K562 (cell line): ENCODE results near the gene ARHGAP26. TPM values are rescaled to one million over a fixed set of nuclear protein-coding genes. Genes with fewer than 3 reads are reported as not detected.

Experiments used
- ATAC-seq: fragments of 200-7000 bp; cut with Tn5 transposase; 3 replicates; pipeline ENCODE4 v1.9.1; 2020; ENCODE audit warnings: moderate library complexity
- BruUV-seq: library from RNA; stranded (reverse); fragments of 400-500 nt; replicated peaks from 2 replicates; lab custom pipeline; 2021; lab: Mats Ljungman, UMichigan
- CTCF ChIA-PET: fragments of 300-600 bp; formaldehyde crosslinking; extraction: SDS; loops from one replicate; lab custom pipeline; 2021; ENCODE audit warnings: low intra/inter-chr PET ratio; lab: Yijun Ruan, JAX
- POLR2A ChIA-PET: fragments of 300-600, 350-650 bp; sonication (Branson Sonifier 250); formaldehyde crosslinking; extraction: SDS; loops from one replicate; lab custom pipeline; 2021; ENCODE audit warnings: antibody characterized with exemption, inconsistent platforms; lab: Yijun Ruan, JAX
- DNase-seq, 4 experiments: peaks; one replicate each; pipeline versions ENCODE4 v3.0.0 to v3.0.0-alpha.2; 2011 to 2018; ENCODE audit warnings: low spot score in 3 of 4, mixed read lengths in 3 of 4; ENCODE audit errors: extremely low read depth in 1 of 4
- FAIRE-seq: peaks from 2 replicates; lab custom pipeline; 2011; peaks lifted over from hg19 to GRCh38; lab: Jason Lieb, UNC
- H2AFZ ChIP-seq: 2 replicates; pipeline ENCODE4 v1.6.0; 2011; ENCODE audit warnings: low read depth, low read length, control low read depth, inconsistent platforms
- H3K27ac ChIP-seq: fragments of 200-600 bp; 3 replicates; pipeline ENCODE4 v1.8.0; 2011; ENCODE audit warnings: low read depth, mild to moderate bottlenecking, control low read depth, inconsistent platforms, low read length, moderate library complexity, mixed read lengths; ENCODE audit errors: extremely low read depth
- H3K27me3 ChIP-seq, 2 experiments: fragments of 300-600 bp in 1 of 2; 2 replicates in 1 of 2; 3 replicates in 1 of 2; pipeline versions ENCODE4 v1.6.0 to v1.8.0; 2011; ENCODE audit warnings: inconsistent platforms in 2 of 2, low read length in 2 of 2, mild to moderate bottlenecking in 1 of 2, mixed read lengths in 1 of 2, moderate library complexity in 1 of 2; ENCODE audit not compliant: control insufficient read depth in 2 of 2, insufficient read depth in 2 of 2
- H3K36me3 ChIP-seq: fragments of 300-600 bp; 3 replicates; pipeline ENCODE4 v1.8.0; 2011; ENCODE audit warnings: mild to moderate bottlenecking, low read length, inconsistent platforms; ENCODE audit not compliant: control insufficient read depth, insufficient read depth
- H3K4me1 ChIP-seq, 2 experiments: fragments of 200-600 bp in 1 of 2; replicated peaks in 1 of 2; 2 replicates in 1 of 2; 3 replicates in 1 of 2; pipeline versions ENCODE4 v1.5.1 to v1.8.0; 2011; ENCODE audit warnings: inconsistent platforms in 2 of 2, low read length in 2 of 2, mild to moderate bottlenecking in 1 of 2, mixed read lengths in 1 of 2, moderate library complexity in 1 of 2; ENCODE audit not compliant: control insufficient read depth in 2 of 2, insufficient read depth in 2 of 2
- H3K4me2 ChIP-seq: 2 replicates; pipeline ENCODE4 v1.6.1; 2011; ENCODE audit warnings: low read length, control low read depth, inconsistent platforms, mixed read lengths; ENCODE audit not compliant: insufficient read depth
- H3K4me3 ChIP-seq: fragments of 200-600 bp; sonication (generic), shearing (Covaris generic); 2 replicates; pipeline ENCODE4 v1.5.1; 2016; ENCODE audit warnings: control low read depth, inconsistent platforms
- H3K79me2 ChIP-seq: fragments of 200-600 bp; 3 replicates; pipeline ENCODE4 v1.8.0; 2011; ENCODE audit warnings: low read length, inconsistent platforms; ENCODE audit not compliant: control insufficient read depth, insufficient read depth
- H3K9ac ChIP-seq, 2 experiments: 2 replicates each; pipeline versions ENCODE4 v1.6.0 to v1.6.1; 2011; ENCODE audit warnings: low read depth in 2 of 2, low read length in 2 of 2, control low read depth in 1 of 2, inconsistent platforms in 1 of 2, mild to moderate bottlenecking in 1 of 2, mixed read lengths in 1 of 2; ENCODE audit not compliant: insufficient read depth in 1 of 2
- H3K9me1 ChIP-seq: one replicate; pipeline ENCODE4 v1.6.0; 2011; ENCODE audit warnings: inconsistent platforms, mild to moderate bottlenecking, low read length, moderate library complexity; ENCODE audit not compliant: control insufficient read depth, insufficient read depth
- H3K9me3 ChIP-seq: replicated peaks from 2 replicates; pipeline ENCODE4 v1.5.1; 2011; ENCODE audit warnings: low read depth, low read length, inconsistent platforms; ENCODE audit not compliant: control insufficient read depth, insufficient read depth
- H4K20me1 ChIP-seq: replicated peaks from 2 replicates; pipeline ENCODE4 v1.6.1; 2011; ENCODE audit warnings: low read length, inconsistent platforms, mixed read lengths; ENCODE audit not compliant: control insufficient read depth, insufficient read depth
- FOSL1 ChIP-seq: fragments of 200-800 bp; sonication (Bioruptor generic); conservative IDR thresholded peaks from 2 replicates; pipeline ENCODE4 v1.6.1; 2016; ENCODE audit warnings: missing genetic modification characterization, missing compliant biosample characterization
- HDAC3 ChIP-seq: fragments of 450-650 bp; IDR thresholded peaks from 2 replicates; pipeline ENCODE4 v1.6.1; 2018; ENCODE audit warnings: borderline replicate concordance, mild to moderate bottlenecking, moderate library complexity; ENCODE audit not compliant: partially characterized antibody
- HNRNPH1 ChIP-seq: fragments of 200-400 bp; formaldehyde crosslinking; optimal IDR thresholded peaks from 2 replicates; pipeline ENCODE3; 2017; ENCODE audit warnings: low read depth, mild to moderate bottlenecking, low read length, moderate library complexity
- IRF1 ChIP-seq: sonication (generic); formaldehyde crosslinking; IDR thresholded peaks from 2 replicates; pipeline ENCODE4 v1.8.0; 2022; ENCODE audit warnings: missing genetic modification reagents, mild to moderate bottlenecking, borderline replicate concordance
- KLF16 ChIP-seq: IDR thresholded peaks from 2 replicates; pipeline ENCODE4 v1.6.1; 2016; ENCODE audit warnings: antibody characterized with exemption
- NCOR1 ChIP-seq: fragments of 450-650 bp; IDR thresholded peaks from 2 replicates; pipeline ENCODE4 v1.6.1; 2016; ENCODE audit warnings: mild to moderate bottlenecking, moderate library complexity
- WGBS: fragments of 100-300 bp; shearing (Covaris generic); methylation state at CpG from one replicate; pipeline ENCODE4 v1.1.6; 2016; ENCODE audit warnings: low coverage, mixed read lengths; ENCODE audit not compliant: insufficient coverage; ENCODE audit errors: missing lambda C conversion rate; 5-methylcytosine and 5-hydroxymethylcytosine counted together
- in situ Hi-C: fragments of 300-500 bp; cut with MboI; formaldehyde crosslinking; loops from 4 replicates; pipeline ENCODE4 v1.15.0; 2018; ENCODE audit warnings: inconsistent platforms, mixed read lengths
- intact Hi-C: fragments of 100-400 bp; cut with micrococcal nuclease; formaldehyde crosslinking; loops from 2 replicates; pipeline ENCODE4 v1.14.2; 2022
- polyA plus RNA-seq, 8 experiments: library from polyadenylated mRNA; depleted of rRNA in 4 of 8; stranded (reverse) in 5 of 8; unstranded in 3 of 8; fragments of >200 nt; fragmentation: Nextera tagmentation in 2 of 8; fragmentation: Illumina TruSeq in 1 of 8; extraction: Ambion mirVana in 2 of 8; extraction: Trizol in 1 of 8; gene quantifications; 2 replicates each; pipeline versions ENCODE4 v1.2.1 to v1.2.3, GENCODE V29; 2011 to 2014; ENCODE audit warnings: inconsistent platforms in 1 of 8, missing spikeins in 1 of 8
- total RNA-seq, 7 experiments: library from RNA; depleted of rRNA in 6 of 7; stranded (reverse); fragments of >200 nt in 6 of 7; fragmentation: Illumina TruSeq in 2 of 7; extraction: Trizol in 2 of 7; gene quantifications; 2 replicates each; pipeline versions ENCODE4 v1.2.1 to v1.2.3, GENCODE V29; 2011 to 2021; ENCODE audit warnings: low replicate concordance in 1 of 7
- TF ChIP-seq, protein P1 (sequence below): sonication (generic); formaldehyde crosslinking; IDR thresholded peaks from 2 replicates; pipeline ENCODE4 v1.8.1; 2022; ENCODE audit warnings: missing genetic modification reagents

ARHGAP26 gene
- total and polyA plus RNA-seq, 9 of the 15 experiments (the other 6 are each of a cell fraction or from before 2014, with no cell fraction given) = 0.13 to 1.1 (median 0.55) TPM

DNA sequence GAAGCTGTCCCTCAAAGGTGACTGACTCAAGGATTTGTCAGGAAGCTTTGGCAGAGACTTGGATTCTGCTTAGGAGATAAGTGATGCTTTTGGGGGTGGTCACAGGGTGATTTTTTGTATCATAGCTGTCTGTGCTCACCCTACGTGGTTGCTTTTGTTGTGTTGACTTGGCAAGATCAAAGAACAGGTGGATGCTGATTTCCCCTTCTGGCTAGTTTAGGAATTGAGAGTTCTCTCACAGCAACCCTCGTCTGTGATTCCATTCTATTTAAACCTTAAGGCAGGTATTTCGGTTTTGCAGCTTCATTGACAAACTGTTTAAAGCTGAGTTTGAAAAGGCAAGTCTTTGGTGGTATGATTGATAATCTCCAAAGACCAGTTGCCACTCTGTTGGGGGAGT lies 27.2 kb downstream of the ARHGAP26 start:
- Histone ChIP-seq H3K79me2 (no peaks in the 10 kb centered on the region), H3K9ac (no peak overlapping the region), H4K20me1 (no peaks in the 10 kb centered on the region), H3K9me1 (no peaks in the 10 kb centered on the region), H3K36me3 (no peaks in the 10 kb centered on the region), H3K4me3 (no peak overlapping the region)
- CTCF ChIA-PET = no interaction called here
- intact Hi-C loops (no loop called here), in situ Hi-C loops (no loop called here)
- POLR2A ChIA-PET = no interaction called here
- WGBS = 0% methylated on average over 3 of the region's 3 CpGs
- BruUV-seq = no TSS peak
- no peak for FAIRE-seq
- TF ChIP-seq FOSL1 (tag) (no peak), NCOR1 (no peak), HDAC3 (no peak), IRF1 (no peak), HNRNPH1 (no peak), KLF16 (no peak)
- TF ChIP-seq, protein P1, sequence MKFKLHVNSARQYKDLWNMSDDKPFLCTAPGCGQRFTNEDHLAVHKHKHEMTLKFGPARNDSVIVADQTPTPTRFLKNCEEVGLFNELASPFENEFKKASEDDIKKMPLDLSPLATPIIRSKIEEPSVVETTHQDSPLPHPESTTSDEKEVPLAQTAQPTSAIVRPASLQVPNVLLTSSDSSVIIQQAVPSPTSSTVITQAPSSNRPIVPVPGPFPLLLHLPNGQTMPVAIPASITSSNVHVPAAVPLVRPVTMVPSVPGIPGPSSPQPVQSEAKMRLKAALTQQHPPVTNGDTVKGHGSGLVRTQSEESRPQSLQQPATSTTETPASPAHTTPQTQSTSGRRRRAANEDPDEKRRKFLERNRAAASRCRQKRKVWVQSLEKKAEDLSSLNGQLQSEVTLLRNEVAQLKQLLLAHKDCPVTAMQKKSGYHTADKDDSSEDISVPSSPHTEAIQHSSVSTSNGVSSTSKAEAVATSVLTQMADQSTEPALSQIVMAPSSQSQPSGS (CRISPR knock-in tag) = no peak
- TF ChIP-seq, all 486 proteins: peak for 0
- no peak for ATAC-seq
- Histone ChIP-seq H3K4me1 (no peaks in the 10 kb centered on the region), H3K27me3 (peaks cover 14 to 15% of the 10 kb centered on the region in 2 experiments; a peak in 4 of 5 replicates), H3K27ac (no peak overlapping the region), H3K9me3 (no peaks in the 10 kb centered on the region), H2AFZ (no peak overlapping the region), H3K4me2 (no peak overlapping the region)
- no peak for DNase-seq
